ENCODE data around the gene CD36. TPM values are rescaled to one million over a fixed set of nuclear protein-coding genes. Genes with fewer than 3 reads are reported as not detected.

CD36 gene
- total RNA-seq, 1 experiment from 2014 or later, result 0.82 TPM

- DNase-seq (ENCODE audit: extremely low read depth, low read depth), result no peak
Observed at GRCh38 chr7:80686576-80686975, 48.1 kb downstream of the CD36 start.

- DNase-seq (ENCODE audit: extremely low read depth, low read depth), result peak; percentile 66
Observed at GRCh38 chr7:80699045-80699638, 60.7 kb downstream of the CD36 start.

- DNase-seq (ENCODE audit: extremely low read depth, low read depth), result no peak
Observed at GRCh38 chr7:80699721-80700256, 61.3 kb downstream of the CD36 start.

- no peak for DNase-seq (ENCODE audit: extremely low read depth, low read depth)
Observed at GRCh38 chr7:80703272-80703671, 64.8 kb downstream of the CD36 start.

DNA sequence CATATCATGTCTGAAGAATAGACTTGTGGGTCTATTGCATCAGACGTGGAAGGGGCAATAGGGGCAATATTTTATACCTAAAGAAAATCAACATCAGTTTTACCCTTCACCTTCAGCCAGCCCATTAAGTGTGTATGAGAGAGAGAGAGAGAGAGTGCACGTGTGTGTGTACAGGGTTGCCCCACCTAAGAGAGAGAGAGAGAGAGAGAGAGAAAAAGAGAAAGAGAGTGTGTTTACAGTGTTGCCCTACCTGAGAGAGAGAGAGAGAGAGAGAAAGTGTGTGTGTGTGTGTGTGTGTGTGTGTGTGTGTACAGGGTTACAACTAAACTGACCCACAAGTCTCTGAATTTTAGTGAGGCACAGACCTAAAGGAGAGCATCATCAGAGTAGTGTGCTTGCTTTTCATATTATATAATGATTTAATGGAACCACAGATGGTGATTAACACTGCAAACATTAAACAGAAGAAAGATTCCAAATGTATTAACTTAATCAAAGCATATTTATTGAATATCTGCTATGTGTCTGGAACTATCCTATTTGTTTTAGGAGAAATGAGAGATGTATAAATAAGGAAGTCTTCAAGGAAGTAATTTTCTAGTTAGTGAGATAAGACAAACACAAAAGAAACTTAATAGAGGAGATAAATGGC lies 66.8 kb downstream of the CD36 start:
- DNase-seq (ENCODE audit: extremely low read depth, low read depth), result no peak

DNA sequence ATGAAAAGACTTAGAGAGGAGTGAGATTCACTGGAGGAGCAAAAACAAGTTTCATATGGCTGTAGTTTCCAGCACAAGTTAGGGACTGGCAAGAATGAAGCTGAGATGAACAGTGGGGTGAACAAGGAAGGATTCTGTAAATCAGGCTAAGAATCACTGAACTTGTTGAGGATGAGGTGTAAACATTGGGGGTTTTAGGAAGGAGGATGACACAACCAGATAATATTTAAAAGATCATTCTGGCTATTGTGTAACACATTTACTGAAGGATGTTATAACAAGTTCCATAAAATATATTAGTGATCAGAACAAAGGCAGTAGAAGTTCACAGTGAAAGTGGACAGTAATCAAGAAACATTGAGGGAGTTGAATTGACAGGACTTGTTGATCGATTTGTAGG lies 68.9 kb downstream of the CD36 start:
- DNase-seq (ENCODE audit: extremely low read depth, low read depth), result no peak

DNA sequence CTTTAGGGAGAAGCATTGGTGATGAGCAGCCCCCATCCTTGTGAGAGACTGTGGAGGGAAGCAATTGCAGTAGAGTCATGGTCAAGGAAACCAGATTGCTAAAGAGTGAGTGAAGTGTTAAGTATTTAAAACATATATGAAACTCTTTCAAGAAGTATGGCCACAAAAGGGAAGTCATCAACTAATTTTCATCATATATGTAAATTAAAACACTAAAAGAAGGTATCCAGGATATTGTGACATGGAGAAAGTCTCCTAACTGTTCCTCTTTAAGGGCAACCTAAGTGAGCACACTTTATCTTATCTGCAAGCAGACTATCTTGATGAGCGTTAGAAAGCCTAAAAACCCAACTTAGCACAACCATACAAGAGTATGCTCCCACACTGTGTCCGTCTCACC lies 69.7 kb downstream of the CD36 start:
- DNase-seq (ENCODE audit: extremely low read depth, low read depth), result no peak

DNA sequence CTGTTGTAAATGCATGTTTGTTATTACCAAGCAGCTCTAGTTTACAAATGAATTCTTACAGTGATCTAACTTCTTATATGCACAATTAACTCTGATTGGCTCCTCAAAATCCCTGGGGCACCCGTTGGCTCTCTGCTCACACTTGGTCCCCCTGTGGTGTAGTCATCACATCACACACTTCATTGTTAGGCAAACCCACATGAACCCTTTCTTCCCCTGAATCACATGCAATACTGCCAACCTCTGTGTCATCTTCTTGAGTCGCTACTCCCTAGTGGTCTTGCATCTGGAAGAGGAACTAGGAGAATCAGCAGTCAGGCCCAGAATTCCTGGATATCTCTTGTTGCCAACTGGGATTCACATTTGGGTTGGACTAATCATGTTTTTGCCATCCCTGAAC lies 73.1 kb downstream of the CD36 start:
- DNase-seq (ENCODE audit: extremely low read depth, low read depth), result no peak

GRCh38 chr7:80719261-80719660 lies 80.8 kb downstream of the CD36 start:
- no peak for DNase-seq (ENCODE audit: extremely low read depth, low read depth)

DNA sequence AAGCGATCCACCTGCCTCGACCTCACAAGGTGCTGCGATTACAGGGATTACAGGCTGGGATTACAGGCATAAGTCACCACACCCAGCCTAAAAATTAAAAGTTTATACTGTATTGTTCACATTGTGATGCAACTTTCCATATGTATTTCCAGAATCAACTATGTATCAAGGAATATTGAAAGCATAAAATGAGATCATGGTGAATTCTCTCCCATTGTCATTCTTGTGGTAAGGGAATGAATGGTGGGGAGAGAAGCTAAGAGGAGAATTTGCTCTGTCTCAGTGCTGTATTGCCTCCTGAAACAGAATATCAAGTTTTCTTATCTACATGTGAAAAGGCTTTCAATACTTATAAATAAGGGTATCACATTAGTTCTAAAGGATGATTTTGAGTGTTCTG lies 81.7 kb downstream of the CD36 start:
- no peak for DNase-seq (ENCODE audit: extremely low read depth, low read depth)

DNA sequence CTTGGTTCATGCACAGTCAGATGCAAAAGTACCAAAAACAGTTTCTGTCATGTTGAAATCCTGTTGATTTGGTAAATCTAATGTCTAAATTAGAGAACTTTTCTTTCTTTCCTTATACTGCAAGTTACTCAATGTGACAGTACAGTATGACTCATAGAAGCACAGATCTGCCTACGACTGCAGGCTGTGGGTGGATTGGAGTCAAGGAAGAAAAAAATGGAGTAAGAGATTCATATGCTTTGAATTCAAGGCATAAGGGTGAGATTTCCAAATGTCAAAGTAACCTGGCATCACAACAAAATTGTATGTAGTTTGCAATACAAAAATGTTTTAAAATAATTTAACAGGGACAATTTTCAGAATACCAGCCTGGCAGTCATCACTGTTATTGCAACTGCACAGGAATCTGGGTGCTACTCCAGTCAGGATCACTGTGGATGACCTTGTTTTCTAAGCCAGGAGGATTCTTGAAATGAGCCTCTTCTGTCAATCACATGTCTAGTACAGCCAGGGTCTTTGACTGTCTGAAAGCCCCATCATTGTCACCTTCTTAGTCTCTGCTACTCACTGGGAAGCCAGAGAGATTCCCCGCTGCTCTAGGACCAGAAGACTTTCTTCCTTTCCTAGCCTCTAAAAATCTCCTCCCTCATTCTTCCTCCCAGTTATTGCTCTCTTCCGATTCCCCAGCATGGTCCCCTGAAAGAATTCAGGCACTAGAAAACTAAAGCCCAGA lies 83.6 kb downstream of the CD36 start:
- peak; percentile 67 for DNase-seq (ENCODE audit: extremely low read depth, low read depth)

DNA sequence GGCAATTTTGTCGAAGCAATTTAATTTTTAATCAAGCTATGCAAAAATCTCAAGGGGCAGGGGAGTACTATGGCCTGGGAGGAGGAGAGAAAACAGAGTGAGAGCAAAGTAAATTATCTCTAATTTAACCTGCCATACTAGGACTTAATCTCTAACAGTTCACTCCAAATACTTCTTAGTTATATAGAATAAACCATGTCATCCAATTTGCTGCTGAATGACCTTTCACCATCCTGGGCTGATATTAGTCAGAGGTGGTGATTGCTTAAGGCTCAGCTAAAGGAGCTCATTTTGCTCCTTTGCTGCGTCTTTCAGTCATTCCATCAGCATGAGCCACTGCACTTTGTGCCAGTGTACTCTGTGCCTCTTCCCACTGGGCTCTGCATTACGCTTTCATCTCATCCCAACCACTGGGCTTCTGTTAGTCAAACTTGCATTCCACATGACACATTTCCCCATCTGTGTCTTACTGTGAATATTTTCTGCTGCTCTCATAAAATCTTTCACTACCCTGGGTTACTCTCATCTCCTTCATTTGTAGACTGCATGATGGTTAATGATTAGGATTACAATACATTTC lies 84.3 kb downstream of the CD36 start:
- DNase-seq (ENCODE audit: extremely low read depth, low read depth), result peak; percentile 97

DNA sequence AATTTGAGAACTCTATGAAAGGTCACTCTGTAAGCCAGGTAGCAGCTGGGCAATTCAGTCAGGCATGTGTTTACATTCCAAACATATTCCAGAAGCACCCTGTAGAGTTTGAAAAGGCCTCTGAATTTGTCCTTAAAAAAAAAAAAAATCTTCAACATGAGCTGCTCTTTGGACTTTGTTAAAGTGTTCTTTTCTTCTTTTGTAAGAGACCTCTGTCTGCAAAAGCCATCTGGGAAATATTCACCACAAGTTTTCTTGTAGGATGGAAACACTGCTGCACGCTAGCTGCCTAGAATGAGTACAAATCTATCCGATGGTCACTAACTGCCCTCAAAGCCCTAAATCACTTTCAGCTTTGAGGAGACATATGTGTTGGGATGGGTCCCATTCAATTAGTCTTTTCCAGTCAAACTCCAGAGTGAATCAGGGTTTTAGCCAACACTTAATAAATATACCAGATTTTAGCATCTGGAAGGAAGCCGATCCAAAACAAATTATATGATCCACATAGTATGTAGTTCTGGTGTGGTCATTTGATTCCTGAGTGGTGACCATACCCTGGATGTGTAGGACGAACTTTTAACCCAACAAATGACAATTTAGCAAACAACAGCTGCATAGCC lies 85.9 kb downstream of the CD36 start:
- no peak for DNase-seq (ENCODE audit: extremely low read depth, low read depth)

DNA sequence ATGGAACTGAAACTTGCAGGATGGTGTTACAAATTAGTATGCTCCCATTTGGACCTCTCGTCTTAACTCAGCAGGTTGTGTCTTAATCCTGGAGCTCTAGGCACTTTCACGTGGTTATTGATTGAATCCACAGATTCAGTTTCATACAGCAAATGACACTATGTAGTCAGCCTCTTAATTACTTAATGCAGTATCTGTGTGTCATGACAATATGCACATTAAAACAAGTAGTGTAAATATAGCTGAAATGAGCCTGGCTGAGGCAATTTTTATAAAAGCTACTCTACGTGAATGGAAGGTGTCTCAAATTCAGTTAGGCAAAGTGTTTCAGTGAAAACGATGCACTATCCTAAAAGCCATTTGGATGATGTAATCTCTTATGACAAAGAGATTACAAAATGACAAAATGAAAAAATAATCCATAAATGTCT lies 86.8 kb downstream of the CD36 start:
- no peak for DNase-seq (ENCODE audit: extremely low read depth, low read depth)

Small RNA genes lying within 50 kb of the gene (small RNA-seq; reads per million reads assigned to genes)
- gene AC073850.1, result 0 reads per million in 2 experiments

Other genes with a start within 250 kb of the CD36 start
- gene GNAT3, start 126.6 kb upstream of the CD36 start, total RNA-seq (2014; rRNA removed; shearing (Covaris generic)), result not detected in 2 replicates